SK-N-MC (cell line): Measurements from ENCODE around the gene MAPK6.

Experiments used
- EZH2 ChIP-seq: fragments of 200-600 bp; sonication (generic); IDR thresholded peaks from one replicate; pipeline ENCODE4 v1.6.1; 2017; ENCODE audit warnings: antibody characterized with exemption
- POLR2AphosphoS5 ChIP-seq: IDR thresholded peaks from 2 replicates; pipeline ENCODE4 v1.6.1; 2012; ENCODE audit warnings: mild to moderate bottlenecking, low read depth, low read length, borderline replicate concordance

GRCh38 chr15:52105846-52106245 lies 86.8 kb downstream of the MAPK6 start:
- TF ChIP-seq EZH2 (no peak), POLR2AphosphoS5 (no peak)
